Measurements from ENCODE around the gene UPB1.

The UPB1 gene

DNA sequence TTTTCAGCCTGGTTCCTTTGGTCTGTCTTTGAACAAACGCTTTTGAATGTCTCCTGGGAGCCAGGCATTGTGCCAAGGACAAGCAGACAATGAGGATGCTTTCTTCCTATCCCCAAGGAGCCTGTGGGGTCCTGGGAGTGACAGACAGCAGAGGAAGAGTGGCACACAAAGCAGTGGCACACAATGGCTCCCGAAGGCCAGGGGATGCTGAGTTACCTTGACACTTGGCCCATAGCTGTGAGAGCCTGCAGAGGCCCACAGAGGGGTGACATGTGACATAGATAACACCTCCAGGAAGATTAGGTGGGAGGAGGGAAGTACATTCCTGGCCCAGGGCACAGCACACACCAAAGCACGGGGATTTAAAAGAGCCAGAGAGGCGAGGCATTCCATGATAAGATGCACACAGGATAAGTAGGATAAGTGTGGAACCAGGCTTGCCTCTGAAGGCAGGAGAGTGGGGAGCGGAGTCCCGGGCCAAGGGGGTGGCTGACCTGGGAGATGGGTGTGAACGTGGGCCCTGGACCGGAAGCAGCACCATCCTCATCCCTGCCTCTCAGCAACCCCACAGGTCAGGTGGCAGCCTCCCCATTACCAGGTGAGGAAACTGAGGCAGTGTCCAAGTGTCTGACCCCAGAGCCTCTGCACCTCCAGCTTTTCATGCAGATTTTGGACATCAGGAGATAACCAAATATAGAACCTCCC, 6.3 kb downstream of the UPB1 start:
- peak in 1 of 42 donors; percentile 42 for DNase-seq
- intact Hi-C loops (cut with DNase I) = no loop called here

DNA sequence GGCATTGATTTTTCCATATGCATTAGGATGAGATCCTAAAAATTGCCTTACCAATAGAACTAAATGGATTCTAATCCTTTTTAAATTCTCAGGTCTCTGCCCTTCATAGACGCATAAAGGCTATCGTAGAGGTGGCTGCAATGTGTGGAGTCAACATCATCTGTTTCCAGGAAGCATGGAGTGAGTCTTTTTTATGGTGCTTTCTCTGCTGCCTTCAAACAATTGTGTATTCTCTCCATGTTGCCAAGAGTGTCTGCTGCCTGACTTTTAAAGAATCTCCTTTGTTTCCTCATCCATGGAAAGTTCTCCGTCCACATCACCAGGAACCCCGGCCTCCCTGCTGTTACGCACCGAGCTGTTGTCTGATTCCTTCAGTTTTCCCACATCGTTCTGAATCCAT, 6.9 kb downstream of the UPB1 start:
- intact Hi-C loops (cut with DNase I) = no loop called here
- peak in 1 of 42 donors; percentile 18 for DNase-seq

DNA sequence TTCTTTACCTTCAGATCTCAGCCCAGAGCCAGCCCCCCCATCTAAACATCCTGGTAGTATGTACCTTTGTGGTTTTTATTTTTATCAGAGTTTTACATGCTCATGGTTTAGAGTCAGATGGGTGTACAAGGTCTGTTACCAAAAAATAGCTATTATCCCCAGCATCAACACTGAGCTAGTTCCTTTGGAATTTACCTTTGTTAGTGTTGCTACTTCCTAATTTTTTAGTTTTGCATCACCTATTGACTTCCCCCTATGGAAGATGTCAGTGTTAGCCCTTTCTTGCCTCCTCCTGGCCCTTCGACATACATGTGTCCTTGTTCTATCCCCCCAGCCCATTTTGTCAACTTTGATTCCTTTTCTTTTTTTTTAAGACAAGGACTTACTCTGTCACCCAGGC, 7.4 kb downstream of the UPB1 start:
- DNase-seq = no peak
- intact Hi-C loops (cut with DNase I) = no loop called here

- intact Hi-C loops (cut with DNase I) = no loop called here
- DNase-seq = peak in 33 of 42 donors; percentile 21 to 78 (median 48)
Measured at GRCh38 chr22:24503137-24503842, 8.2 kb downstream of the UPB1 start.

- intact Hi-C loops (cut with DNase I) = no loop called here
- peak in 1 of 42 donors; percentile 42 for DNase-seq
Measured at GRCh38 chr22:24503843-24504338, 8.8 kb downstream of the UPB1 start.

DNA sequence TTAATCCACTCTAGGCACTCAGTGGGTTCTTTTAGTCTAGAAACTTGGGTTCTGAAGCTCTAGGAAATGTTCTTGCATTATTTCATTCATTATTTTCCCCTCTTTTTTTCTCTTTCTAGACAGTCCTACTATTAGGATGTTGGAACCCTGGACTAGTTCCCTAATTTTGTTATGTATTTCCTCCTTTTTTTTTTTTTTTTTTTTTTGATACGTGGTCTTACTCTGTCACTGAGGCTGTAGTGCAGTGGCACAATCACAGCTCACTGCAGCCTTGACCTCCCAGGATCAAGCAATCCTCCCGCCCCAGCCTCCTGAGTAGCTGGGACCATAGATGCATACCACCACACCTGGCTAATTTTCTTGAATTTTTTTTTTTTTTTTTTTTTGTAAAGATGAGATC, 9.4 kb downstream of the UPB1 start:
- intact Hi-C loops (cut with DNase I) = no loop called here
- peak in 1 of 42 donors; percentile 3 for DNase-seq

DNA sequence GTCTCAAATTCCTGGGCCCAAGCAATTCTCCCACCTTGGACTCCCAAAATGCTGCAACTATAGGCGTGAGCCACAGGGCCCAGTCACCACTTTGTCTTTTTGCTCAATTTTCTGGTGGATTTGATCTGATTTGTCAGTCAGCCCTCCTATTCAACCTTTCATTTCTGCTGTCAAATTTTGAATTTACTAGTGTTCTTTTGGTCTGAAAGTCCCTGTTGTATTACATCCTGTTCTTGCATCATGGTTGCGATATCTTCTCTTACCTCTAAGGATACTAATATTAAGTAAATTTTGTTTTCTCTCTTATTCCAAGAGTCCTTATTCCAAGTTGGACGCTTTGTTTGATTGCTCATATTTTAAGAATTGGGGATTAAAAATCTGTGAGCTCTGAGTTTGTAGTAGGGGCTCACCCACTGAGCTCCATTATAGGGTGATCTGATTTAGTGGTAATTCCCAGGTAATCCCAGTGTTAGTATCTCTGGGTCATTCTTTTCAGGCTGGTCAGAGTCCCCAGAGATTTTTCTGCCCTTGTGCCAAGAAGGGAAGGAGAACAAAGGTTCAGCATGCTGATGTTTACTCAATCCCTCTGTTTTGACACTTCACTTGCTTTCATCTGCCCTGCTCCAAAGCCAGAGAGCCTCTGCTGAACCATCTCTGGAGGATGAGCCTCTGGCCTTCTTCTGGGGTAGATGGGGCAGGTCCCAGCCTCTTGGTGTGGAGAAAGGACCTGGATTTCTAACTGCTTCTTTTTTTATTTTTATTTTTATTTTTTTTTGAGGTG, 10.0 kb downstream of the UPB1 start:
- intact Hi-C loops (cut with DNase I) = no loop called here
- DNase-seq = peak in 1 of 42 donors; percentile 12

DNA sequence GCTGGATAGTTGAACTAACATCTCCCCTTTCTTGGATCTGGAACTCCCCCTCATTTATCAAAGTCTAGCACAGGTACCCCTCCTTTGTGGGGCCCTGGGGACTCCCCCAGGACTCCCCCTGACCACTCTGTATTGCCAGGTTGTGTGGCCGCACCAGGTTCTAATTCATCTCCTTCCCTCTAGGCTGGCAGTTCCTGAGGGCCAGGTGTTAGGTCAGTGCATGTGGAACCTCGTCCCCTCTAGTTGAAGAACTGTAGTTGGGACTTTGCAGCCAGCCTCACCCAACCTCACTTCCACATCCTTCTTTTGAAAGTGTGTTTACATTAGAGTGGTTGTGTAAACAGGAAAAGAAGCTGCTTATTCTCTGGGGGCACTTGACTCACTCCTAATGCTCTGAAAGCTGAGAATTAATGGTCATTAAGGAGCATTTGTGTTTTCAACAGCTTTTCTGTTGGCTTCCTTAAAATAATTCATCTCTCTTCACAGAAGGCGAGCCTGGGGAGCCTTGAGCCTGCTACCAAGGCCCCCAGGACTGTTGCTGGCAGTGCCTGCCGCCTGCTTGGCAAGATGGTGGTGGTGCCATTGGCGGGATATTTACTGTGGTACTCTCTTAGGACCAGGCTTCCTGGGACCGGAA, 11.8 kb downstream of the UPB1 start:
- DNase-seq = peak in 1 of 42 donors; percentile 23
- intact Hi-C loops (cut with DNase I) = no loop called here

DNA sequence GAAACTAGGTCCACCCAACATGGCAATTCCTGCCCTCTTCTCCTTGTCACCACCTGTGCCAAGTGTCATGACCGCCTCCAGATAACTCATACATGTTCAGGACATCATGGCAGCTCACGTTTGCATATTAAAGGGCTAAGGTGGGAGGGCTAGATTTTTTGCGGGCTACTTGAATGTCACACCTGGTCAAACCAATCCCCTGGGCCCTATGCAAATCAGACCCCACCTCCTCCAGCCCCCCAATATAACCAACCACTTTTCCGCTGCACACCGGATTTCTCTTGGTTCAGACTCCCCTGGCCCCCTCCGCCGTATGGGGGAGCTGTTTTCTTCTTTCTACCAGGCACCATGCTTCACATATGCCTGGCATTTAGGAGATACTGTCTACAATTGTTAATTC, 12.6 kb downstream of the UPB1 start:
- DNase-seq = no peak
- intact Hi-C loops (cut with DNase I) = no loop called here

DNA sequence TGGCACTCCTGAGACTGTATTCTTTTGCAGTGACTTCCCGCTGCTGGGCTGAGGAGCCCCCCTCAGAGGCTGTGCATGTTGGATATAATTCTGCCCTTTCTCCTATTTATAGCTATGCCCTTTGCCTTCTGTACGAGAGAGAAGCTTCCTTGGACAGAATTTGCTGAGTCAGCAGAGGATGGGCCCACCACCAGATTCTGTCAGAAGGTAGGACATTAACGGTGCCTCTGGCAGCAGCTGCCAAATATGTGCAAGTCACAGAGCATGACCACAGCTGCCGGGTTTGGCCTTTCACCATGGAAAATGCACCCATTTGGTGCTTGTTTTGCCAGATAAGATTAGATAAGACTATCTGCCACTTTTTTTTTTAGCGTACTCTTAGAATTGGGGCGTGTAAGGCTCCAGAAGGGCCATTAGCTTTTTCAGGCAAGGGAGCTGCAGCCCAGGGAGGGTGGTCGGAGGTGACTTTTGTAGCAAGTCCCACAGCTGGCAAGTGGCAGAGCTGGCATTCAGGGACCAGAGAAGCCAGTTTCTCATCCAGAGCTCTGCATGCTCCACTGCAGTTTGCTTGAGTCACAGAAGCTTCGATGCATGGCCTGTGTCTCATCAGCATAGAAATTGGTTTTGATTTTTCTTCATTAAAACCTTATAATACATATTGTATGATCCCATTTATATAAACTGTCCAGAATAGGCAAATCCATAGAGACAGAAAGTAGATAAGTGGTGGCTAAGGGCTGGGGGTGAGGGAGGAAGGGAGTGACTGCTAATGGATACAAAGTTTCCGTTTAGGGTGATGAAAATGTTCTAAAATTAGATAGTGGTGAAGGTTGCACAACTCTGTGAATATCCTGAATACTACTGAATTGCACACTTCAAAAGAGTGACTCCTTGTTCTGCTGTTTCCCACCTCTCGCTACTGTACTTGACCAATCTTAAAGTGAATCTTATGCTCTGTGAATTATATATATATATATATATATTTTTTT, 15.8 kb downstream of the UPB1 start:
- DNase-seq = no peak
- intact Hi-C loops (cut with DNase I) = no loop called here

GRCh38 chr22:24512043-24512442, 16.9 kb downstream of the UPB1 start:
- no peak for DNase-seq
- intact Hi-C loops (cut with DNase I) = no loop called here

DNA sequence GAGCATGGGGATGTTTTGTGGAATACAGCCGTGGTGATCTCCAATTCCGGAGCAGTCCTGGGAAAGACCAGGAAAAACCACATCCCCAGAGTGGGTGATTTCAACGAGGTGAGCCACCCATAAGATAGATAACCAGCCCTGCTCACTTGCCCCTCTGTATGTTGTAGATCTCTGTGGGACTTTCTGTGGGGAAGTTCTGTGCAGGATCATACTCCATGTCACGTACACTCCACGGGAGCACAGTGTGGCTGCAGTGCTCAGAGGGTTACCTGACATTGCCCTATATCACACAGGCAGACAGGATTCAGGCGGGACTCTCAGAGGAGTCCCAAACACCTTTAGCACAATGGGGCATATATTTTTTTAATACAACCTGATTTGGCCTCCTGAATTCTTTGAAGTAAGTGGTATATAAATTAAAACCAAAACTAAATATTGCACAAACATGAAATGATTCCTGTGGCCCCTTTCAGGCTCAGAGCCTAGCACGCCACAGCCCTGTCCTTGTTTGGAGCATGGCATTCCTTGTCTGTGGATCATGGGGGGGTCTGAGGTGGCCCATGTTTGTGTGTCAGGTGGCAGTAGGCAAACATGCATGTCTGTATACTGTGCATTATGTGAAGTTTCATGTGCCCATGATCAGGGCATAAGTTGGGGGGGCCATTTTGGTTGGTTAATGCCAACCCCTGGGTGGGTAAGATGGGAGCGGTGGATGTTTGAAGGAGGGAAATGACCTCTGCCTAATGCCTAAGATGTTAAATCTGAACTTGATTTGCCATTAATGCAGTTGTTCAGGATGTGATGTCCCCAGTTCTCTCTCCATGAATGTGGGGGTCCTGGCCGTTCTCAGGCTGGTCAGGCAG, 18.5 kb downstream of the UPB1 start:
- intact Hi-C loops (cut with DNase I) = no loop called here
- no peak for DNase-seq

DNA sequence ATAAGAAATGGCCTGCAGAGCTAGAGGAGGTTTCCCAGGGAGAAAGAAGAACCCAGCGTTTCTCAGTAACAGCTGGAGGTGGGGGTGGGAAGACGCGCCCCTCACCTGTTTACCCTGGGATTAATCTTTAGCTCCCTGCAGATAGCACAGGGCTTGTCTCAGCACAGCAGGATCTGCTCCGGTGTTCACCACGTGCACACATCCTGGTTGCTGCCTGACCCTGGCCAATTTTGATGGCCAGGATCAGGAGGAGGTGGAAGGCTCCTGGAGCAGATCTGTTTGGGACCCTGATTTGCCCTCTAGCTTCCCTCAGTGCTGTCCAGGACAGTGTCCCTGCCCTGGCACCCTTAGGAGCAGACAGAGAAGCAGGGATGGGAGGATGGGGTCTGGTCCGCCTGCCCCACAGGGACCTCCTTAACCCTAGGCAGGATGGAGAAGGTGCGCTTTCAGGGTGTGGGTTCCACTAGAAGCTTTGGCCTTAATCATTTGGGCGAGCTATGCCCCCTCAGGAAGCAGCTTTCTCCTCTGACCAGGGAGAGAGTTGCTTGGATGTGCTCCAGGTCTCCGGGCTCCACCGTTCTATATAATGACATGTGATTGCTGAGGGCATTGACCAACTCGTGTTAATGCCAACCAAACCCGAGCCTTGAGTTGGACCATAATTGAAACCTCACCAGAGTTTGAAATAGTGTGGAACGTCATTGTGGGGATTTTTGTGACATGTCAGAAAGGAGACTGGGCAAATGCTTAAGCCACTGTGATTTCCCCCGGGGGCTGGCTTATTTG, 19.3 kb downstream of the UPB1 start:
- no peak for DNase-seq
- intact Hi-C loops (cut with DNase I) = no loop called here

GRCh38 chr22:24515027-24515338, 19.9 kb downstream of the UPB1 start:
- DNase-seq = no peak
- intact Hi-C loops (cut with DNase I) = no loop called here

DNA sequence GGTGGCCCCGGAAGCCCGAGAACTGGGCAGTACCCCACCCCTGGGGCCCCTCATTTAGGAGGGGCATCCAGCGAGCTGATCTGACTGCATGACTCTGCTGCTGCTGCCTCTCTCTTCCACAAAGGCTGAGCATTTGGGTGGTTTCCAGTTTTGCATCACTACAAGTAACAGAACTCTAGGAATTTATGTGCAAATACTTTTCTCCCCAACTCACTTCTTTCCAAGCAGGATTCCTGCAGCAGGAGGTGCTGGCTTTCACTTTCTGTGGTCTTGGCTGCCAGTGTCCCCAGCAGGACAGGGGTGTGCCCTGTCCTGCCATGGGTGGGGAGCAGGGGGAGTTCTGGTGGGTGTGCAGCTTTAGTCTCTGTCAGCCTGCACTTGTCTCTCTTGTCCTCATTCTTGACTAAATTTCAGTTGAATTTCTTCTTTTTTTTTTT, 21.2 kb downstream of the UPB1 start:
- intact Hi-C loops (cut with DNase I) = no loop called here
- DNase-seq = peak in 5 of 42 donors; percentile 26 to 45 (median 33)

DNA sequence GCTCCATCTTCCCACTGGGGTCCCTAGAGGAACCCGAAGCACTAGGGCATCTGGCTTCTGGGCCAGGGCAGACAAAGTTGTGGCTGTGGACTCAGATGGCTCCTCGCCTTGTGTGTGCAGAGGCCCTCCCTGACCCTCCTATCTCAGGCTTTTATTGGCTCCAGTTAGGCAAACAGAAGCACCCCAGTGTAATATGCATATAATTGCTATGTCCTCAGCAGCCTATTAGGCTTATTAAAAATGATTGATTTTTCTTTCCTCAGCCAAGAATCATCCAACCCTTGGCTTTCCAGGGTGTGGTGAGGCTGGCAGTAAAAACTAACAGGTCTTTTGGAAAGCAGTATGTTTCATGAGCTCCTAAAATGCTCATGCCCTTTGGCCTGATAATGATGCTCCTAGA, 22.3 kb downstream of the UPB1 start:
- intact Hi-C loops (cut with DNase I) = no loop called here
- DNase-seq = no peak

- no peak for DNase-seq
- intact Hi-C loops (cut with DNase I) = no loop called here
Measured at GRCh38 chr22:24518228-24518627, 23.1 kb downstream of the UPB1 start.
